Lower leg skin (tissue), 4 donors: ENCODE measurements around the gene TLE3. TPM values are rescaled to one million over a fixed set of nuclear protein-coding genes. Genes with fewer than 3 reads are reported as not detected.

Experiments
- DNase-seq, 2 donors: peaks; one replicate each; pipeline ENCODE4 v3.0.0-alpha.2; 2019; ENCODE audit warnings: low spot score in 2 of 2
- H3K4me3 ChIP-seq: fragments of 200-600 bp; sonication (generic); 2 replicates; pipeline ENCODE4 v1.5.1; 2017; ENCODE audit warnings: mild to moderate bottlenecking, low read depth; ENCODE audit not compliant: poor library complexity, severe bottlenecking
- POLR2A ChIP-seq, 2 donors: fragments of 450-650 bp; IDR thresholded peaks; one replicate each; pipeline ENCODE4 v1.6.1; 2016 to 2017; ENCODE audit warnings: antibody characterized with exemption in 2 of 2, mild to moderate bottlenecking in 1 of 2, moderate library complexity in 1 of 2
- WGBS, 2 donors: methylation state at CpG; one replicate each; pipeline ENCODE4 v1.1.5; 2018; 5-methylcytosine and 5-hydroxymethylcytosine counted together
- intact Hi-C: fragments of 100-400 bp; cut with DNase I; formaldehyde crosslinking; loops from one replicate; pipeline ENCODE4 v1.15.0; 2023; ENCODE audit warnings: low total_unique reads
- total RNA-seq, 4 donors: library from RNA; depleted of rRNA; stranded (reverse); fragments of >200 nt; gene quantifications; one replicate each; pipeline ENCODE4 v1.1.0, GENCODE V29; 2016
- TF ChIP-seq, protein P1 (sequence below), 3 donors: fragments of 450-650 bp; IDR thresholded peaks; one replicate each; pipeline ENCODE4 v1.5.1; 2016; ENCODE audit warnings: antibody characterized with exemption in 3 of 3, mild to moderate bottlenecking in 3 of 3, moderate library complexity in 2 of 3

TLE3 gene
- total RNA-seq, 4 donors from 2014 or later: 95.7 to 136 (median 124) TPM

DNA sequence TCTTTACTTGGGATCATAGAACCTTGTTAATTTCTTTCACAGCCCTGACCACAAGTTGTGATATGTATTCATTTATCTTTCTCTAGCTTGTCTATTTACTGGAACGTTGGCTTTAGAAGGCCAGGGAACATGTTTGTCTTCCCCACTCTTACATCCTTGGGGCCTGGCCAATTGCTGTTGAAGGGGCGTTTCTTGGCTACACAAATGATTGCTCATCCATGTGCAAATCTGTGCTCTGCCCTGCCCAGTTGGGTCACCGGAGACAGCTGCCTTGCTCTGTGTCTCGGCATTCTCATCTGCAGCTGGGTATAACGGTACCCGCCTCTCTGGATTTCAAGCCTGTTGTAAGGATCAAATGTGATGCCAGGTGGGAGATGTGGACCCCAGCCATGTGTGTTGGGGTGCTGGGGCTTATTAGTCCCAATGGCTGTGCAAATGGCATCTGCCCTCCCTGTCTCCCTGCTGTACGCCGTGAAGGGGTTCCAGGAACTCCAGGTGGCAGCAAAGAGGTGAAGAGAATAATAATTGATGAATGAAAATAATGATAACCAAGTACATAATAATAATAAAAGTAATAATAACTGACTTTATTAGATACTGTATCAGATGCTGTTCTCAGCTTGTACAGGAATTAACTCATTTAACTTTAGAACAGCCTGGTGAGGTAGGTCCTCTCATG lies 24.0 kb upstream of the TLE3 start:
- intact Hi-C loops: no loop called here
- no peak overlapping the region for H3K4me3 ChIP-seq
- 31 to 39% methylated on average over 8 of the region's 8 CpGs for WGBS, 2 donors
- DNase-seq: peak; percentile 84 to 94
- TF ChIP-seq, protein P1, sequence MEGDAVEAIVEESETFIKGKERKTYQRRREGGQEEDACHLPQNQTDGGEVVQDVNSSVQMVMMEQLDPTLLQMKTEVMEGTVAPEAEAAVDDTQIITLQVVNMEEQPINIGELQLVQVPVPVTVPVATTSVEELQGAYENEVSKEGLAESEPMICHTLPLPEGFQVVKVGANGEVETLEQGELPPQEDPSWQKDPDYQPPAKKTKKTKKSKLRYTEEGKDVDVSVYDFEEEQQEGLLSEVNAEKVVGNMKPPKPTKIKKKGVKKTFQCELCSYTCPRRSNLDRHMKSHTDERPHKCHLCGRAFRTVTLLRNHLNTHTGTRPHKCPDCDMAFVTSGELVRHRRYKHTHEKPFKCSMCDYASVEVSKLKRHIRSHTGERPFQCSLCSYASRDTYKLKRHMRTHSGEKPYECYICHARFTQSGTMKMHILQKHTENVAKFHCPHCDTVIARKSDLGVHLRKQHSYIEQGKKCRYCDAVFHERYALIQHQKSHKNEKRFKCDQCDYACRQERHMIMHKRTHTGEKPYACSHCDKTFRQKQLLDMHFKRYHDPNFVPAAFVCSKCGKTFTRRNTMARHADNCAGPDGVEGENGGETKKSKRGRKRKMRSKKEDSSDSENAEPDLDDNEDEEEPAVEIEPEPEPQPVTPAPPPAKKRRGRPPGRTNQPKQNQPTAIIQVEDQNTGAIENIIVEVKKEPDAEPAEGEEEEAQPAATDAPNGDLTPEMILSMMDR (IDR thresholded peaks at IDR 0.05): no peak
- no peak for TF ChIP-seq POLR2A (IDR thresholded peaks at IDR 0.05)

GRCh38 chr15:70120958-70121623 lies 23.4 kb upstream of the TLE3 start:
- 60 to 74% methylated on average over 10 of the region's 10 CpGs for WGBS, 2 donors
- intact Hi-C loops: no loop called here
- TF ChIP-seq POLR2A (IDR thresholded peaks at IDR 0.05): no peak
- TF ChIP-seq, protein P1 (IDR thresholded peaks at IDR 0.05): no peak
- H3K4me3 ChIP-seq: no peak overlapping the region
- no peak for DNase-seq

GRCh38 chr15:70119911-70120508 lies 22.3 kb upstream of the TLE3 start:
- DNase-seq: no peak
- WGBS, 2 donors: 70 to 98% methylated on average over 5 of the region's 5 CpGs
- H3K4me3 ChIP-seq: no peak overlapping the region
- intact Hi-C loops: no loop called here
- TF ChIP-seq POLR2A (IDR thresholded peaks at IDR 0.05): no peak
- TF ChIP-seq, protein P1 (IDR thresholded peaks at IDR 0.05): no peak

DNA sequence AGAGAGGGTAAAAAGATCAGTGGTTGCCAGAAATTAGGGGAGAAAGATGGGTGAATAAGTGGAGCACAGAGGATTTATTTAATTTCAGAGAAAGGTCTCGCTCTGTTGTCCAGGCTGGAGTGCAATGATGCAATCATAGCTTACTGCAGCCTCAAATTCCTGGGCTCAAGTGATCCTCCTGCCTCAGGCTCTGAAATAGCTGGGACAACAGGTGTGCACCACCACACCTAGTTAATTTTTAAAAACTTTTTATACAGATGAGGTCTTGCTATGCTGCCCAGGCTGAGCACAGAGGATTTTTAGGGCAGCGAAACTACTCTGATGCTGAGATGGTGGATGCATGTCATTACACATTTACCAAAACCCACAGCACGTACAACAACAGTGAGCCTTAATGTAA lies 20.9 kb upstream of the TLE3 start:
- no peak for TF ChIP-seq POLR2A (IDR thresholded peaks at IDR 0.05)
- TF ChIP-seq, protein P1 (IDR thresholded peaks at IDR 0.05): no peak
- WGBS, 2 donors: 93 to 100% methylated on average over 3 of the region's 3 CpGs
- intact Hi-C loops: no loop called here
- no peak overlapping the region for H3K4me3 ChIP-seq
- no peak for DNase-seq

GRCh38 chr15:70116317-70116716 lies 18.6 kb upstream of the TLE3 start:
- no peak for DNase-seq
- 66 to 67% methylated on average over 3 of the region's 3 CpGs for WGBS, 2 donors
- intact Hi-C loops: no loop called here
- TF ChIP-seq POLR2A (IDR thresholded peaks at IDR 0.05): no peak
- TF ChIP-seq, protein P1 (IDR thresholded peaks at IDR 0.05): no peak
- H3K4me3 ChIP-seq: no peak overlapping the region
